HG03280 (cell line): ENCODE measurements around the gene PBX1.

Source experiments
- ATAC-seq: cut with Tn5 transposase; IDR thresholded peaks from one replicate; pipeline ENCODE4 v1.9.1; 2021; ENCODE audit warnings: mild to moderate bottlenecking, moderate library complexity; ENCODE audit not compliant: unreplicated experiment

Gene PBX1

GRCh38 chr1:164693564-164694359, 134.8 kb downstream of the PBX1 start:
- no peak for ATAC-seq

- ATAC-seq: no peak
These were observed 135.5 kb downstream of the PBX1 start for GRCh38 chr1:164694505-164694904.

- ATAC-seq: no peak
These were observed 137.1 kb downstream of the PBX1 start for GRCh38 chr1:164695956-164696665.

GRCh38 chr1:164699815-164700491, 141.0 kb downstream of the PBX1 start:
- no peak for ATAC-seq

GRCh38 chr1:164700683-164701082, 141.7 kb downstream of the PBX1 start:
- ATAC-seq: no peak

- ATAC-seq: no peak
These were observed 142.3 kb downstream of the PBX1 start for GRCh38 chr1:164701189-164701761.

- no peak for ATAC-seq
These were observed 143.2 kb downstream of the PBX1 start for GRCh38 chr1:164702216-164702615.

GRCh38 chr1:164702664-164703063, 143.7 kb downstream of the PBX1 start:
- no peak for ATAC-seq

- no peak for ATAC-seq
These were observed 144.5 kb downstream of the PBX1 start for GRCh38 chr1:164703463-164703862.

GRCh38 chr1:164703960-164704411, 145.0 kb downstream of the PBX1 start:
- no peak for ATAC-seq

GRCh38 chr1:164704954-164705353, 146.0 kb downstream of the PBX1 start:
- no peak for ATAC-seq

- ATAC-seq: no peak
These were observed 147.6 kb downstream of the PBX1 start for GRCh38 chr1:164706606-164706987.

- no peak for ATAC-seq
These were observed 148.9 kb downstream of the PBX1 start for GRCh38 chr1:164707868-164708331.

GRCh38 chr1:164708596-164708995, 149.6 kb downstream of the PBX1 start:
- no peak for ATAC-seq

GRCh38 chr1:164709126-164709525, 150.1 kb downstream of the PBX1 start:
- no peak for ATAC-seq

GRCh38 chr1:164709541-164710278, 150.7 kb downstream of the PBX1 start:
- ATAC-seq: no peak

GRCh38 chr1:164712131-164713036, 153.4 kb downstream of the PBX1 start:
- ATAC-seq: no peak

GRCh38 chr1:164713456-164714207, 154.6 kb downstream of the PBX1 start:
- no peak for ATAC-seq
